ENCODE measurements around the gene TOP1. TPM values are rescaled to one million over a fixed set of nuclear protein-coding genes. Genes with fewer than 3 reads are reported as not detected.
A peak's percentile ranks its signal among the peaks of the same experiment; 100 is the strongest.

The TOP1 gene
- total RNA-seq, 2 donors from 2014 or later = 64.3 to 65.7 TPM

GRCh38 chr20:41168281-41169161 is 139.9 kb downstream of the TOP1 start:
- intact Hi-C loops (cut with DNase I, micrococcal nuclease) = no loop called here
- DNase-seq (peak in 1 of 2 donors; percentile 14), ATAC-seq (no peak)

DNA sequence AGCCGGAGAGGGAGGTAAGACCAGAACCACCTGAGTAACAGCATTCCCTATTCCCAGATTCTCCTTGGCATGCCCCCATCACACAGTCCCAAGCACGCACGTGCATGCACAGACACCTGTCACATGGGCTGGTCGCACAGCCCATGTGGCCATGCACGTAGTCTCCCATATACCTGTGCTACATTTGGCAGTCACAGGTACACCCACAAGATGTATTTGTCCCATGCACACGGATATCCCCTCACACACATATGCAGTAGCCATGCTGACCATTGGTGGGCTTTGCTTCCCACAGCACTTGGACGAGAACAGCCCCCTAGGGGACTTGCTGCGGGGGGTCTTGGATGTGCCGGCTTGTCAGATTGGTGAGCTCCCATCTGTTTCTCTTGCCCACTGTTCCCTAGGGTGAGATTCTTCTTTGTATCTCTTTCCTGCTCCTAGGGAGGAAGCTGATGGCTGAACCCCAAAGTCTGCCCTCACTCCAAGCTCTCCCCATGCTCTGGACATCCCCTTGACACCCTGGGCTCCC is 140.6 kb downstream of the TOP1 start:
- intact Hi-C loops (cut with DNase I, micrococcal nuclease) = no loop called here
- peak in 1 of 2 donors; percentile 15 for DNase-seq
- ATAC-seq = no peak

DNA sequence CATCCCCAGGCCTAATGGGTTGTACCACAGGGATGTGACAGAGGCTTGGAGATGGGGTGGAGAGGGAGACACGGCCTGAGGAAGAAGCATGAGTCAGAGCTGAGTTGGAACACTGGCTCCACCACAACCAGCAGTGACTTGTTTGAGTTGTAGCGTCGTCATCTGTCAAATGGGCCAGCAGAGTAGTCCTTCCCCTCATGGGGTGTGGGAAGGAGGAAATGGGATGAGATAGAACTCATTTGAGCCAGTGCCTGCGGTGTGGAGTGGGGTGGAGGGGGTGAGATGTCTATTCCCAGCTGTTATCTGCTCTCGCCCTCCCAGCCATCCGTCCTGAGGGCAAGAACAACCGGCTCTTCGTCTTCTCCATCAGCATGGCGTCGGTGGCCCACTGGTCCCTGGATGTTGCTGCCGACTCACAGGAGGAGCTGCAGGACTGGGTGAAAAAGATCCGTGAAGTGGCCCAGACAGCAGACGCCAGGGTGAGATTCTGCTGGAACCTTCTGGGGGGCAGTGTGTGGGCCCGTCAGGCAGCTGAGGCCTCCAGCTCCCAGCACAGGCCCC is 141.2 kb downstream of the TOP1 start:
- DNase-seq (no peak), ATAC-seq (no peak)
- intact Hi-C loops (cut with DNase I, micrococcal nuclease) = loop anchor here (5.0 to 10.0 kb wide), 2 partner anchors 62 to 165 kb away; no protein-coding TSS in a partner anchor

GRCh38 chr20:41170386-41171105 is 141.9 kb downstream of the TOP1 start:
- ATAC-seq = no peak
- intact Hi-C loops (cut with DNase I, micrococcal nuclease) = loop anchor here (5.0 to 10.0 kb wide), 2 partner anchors 62 to 164 kb away; no protein-coding TSS in a partner anchor
- DNase-seq = peak in 1 of 2 donors; percentile 2

DNA sequence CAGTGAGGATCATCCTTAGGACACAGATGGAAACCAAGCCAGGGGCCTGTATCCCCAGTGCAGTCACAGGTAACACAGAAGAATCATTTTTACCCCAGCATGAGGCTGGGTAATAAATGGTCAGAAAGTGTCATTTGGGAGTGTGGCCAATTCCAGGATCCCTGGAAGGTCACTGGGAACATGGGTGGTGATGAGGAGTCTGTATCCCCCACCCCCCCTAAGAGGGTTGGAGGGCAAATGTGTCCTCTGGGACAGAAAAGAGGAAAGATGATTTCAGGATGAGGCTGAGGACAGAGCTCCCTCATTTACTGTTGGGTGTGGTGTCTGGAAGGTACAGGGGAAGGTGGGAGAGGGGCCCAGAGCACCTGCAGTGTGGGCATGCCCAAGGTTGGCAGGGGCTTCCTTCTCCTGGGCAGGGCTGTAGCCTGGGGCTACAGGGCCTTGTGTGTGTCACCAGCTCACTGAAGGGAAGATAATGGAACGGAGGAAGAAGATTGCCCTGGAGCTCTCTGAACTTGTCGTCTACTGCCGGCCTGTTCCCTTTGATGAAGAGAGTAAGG is 143.2 kb downstream of the TOP1 start:
- intact Hi-C loops (cut with DNase I, micrococcal nuclease) = loop anchor here (2.0 to 10.0 kb wide), 3 partner anchors 60 to 167 kb away; no protein-coding TSS in a partner anchor
- no peak for ATAC-seq
- peak in 1 of 2 donors; percentile 22 for DNase-seq

- peak; percentile 13 for ATAC-seq
- intact Hi-C loops (cut with DNase I, micrococcal nuclease) = loop anchor here (2.0 to 10.0 kb wide), 3 partner anchors 60 to 166 kb away; no protein-coding TSS in a partner anchor
Observed at GRCh38 chr20:41172296-41173140, 143.9 kb downstream of the TOP1 start.

DNA sequence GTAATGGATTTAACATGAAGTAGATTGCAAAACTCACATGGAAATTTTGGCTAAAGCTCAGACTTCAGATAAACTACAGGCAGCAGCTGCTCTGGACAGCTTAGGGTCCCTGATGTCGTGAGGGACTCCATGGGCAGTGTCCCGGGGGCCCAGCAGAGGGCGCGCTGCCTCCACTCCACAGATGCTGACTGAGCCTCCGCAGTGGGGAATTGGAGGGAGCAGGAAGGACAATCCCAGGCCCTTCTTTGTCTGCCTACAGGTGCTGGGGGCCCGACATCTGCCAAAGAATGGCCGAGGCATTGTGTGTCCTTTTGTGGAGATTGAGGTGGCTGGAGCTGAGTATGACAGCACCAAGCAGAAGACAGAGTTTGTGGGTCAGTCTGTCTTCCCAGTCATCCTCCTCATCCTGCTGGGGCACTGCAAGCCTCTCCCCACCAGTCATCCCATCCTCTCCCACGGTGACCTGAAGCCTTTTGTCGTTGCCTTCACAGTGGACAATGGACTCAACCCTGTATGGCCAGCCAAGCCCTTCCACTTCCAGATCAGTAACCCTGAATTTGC is 144.6 kb downstream of the TOP1 start:
- DNase-seq (peak; percentile 60 to 83), ATAC-seq (peak; percentile 91)
- intact Hi-C loops (cut with DNase I, micrococcal nuclease) = loop anchor here (2.0 to 10.0 kb wide), 3 partner anchors 59 to 166 kb away; no protein-coding TSS in a partner anchor

More at GRCh38 chr20:41172296-41173140, 143.9 kb downstream of the TOP1 start:
- DNase-seq = no peak

- intact Hi-C loops (cut with DNase I, micrococcal nuclease) = loop anchor here (2.0 to 10.0 kb wide), 3 partner anchors 58 to 165 kb away; no protein-coding TSS in a partner anchor
- no peak for ATAC-seq
- no peak for DNase-seq
Observed at GRCh38 chr20:41173791-41174341, 145.2 kb downstream of the TOP1 start.

Small RNAs within 50 kb of the gene (microRNA-seq; reads per million reads assigned to microRNA genes)
- gene MIR6871 = 0 reads per million in 2 donors

Other genes starting within 250 kb of the TOP1 start
- gene PLCG1, start 108.7 kb downstream of the TOP1 start, total RNA-seq = 10 to 100 TPM; 58.0 to 74.7 TPM